ENCODE results near the gene PGAM2. TPM values are rescaled to one million over a fixed set of nuclear protein-coding genes. Genes with fewer than 3 reads are reported as not detected.

The PGAM2 gene
- not detected in 2 replicates for total RNA-seq

- no peak for DNase-seq (ENCODE audit: low read depth in 2 of 2)
Observed at GRCh38 chr7:44065431-44066110, at the start of gene PGAM2. PGAM2 (minus strand) TSS chr7:44065567; CDS start chr7:44065529, 38 bp downstream.

- no peak for DNase-seq (ENCODE audit: low read depth in 2 of 2)
Observed at GRCh38 chr7:44114586-44115310, 49.4 kb upstream of the PGAM2 start.

GRCh38 chr7:44113764-44114354, 48.5 kb upstream of the PGAM2 start:
- DNase-seq (ENCODE audit: low read depth in 2 of 2) = no peak

GRCh38 chr7:44112997-44113763, 47.8 kb upstream of the PGAM2 start:
- no peak for DNase-seq (ENCODE audit: low read depth in 2 of 2)

- no peak for DNase-seq (ENCODE audit: low read depth in 2 of 2)
Observed at GRCh38 chr7:44112231-44112996, 47.0 kb upstream of the PGAM2 start.

- DNase-seq (ENCODE audit: low read depth in 2 of 2) = no peak
Observed at GRCh38 chr7:44111761-44112160, 46.4 kb upstream of the PGAM2 start.

- DNase-seq (ENCODE audit: low read depth in 2 of 2) = no peak
Observed at GRCh38 chr7:44110719-44111635, 45.6 kb upstream of the PGAM2 start.

GRCh38 chr7:44109991-44110390, 44.6 kb upstream of the PGAM2 start:
- no peak for DNase-seq (ENCODE audit: low read depth in 2 of 2)

GRCh38 chr7:44108768-44109750, 43.7 kb upstream of the PGAM2 start:
- no peak for DNase-seq (ENCODE audit: low read depth in 2 of 2)

GRCh38 chr7:44107961-44108767, 42.8 kb upstream of the PGAM2 start:
- no peak for DNase-seq (ENCODE audit: low read depth in 2 of 2)

- DNase-seq (ENCODE audit: low read depth in 2 of 2) = no peak
Observed at GRCh38 chr7:44107116-44107960, 42.0 kb upstream of the PGAM2 start.

- no peak for DNase-seq (ENCODE audit: low read depth in 2 of 2)
Observed at GRCh38 chr7:44106311-44107065, 41.1 kb upstream of the PGAM2 start.

GRCh38 chr7:44105832-44106231, 40.5 kb upstream of the PGAM2 start:
- DNase-seq (ENCODE audit: low read depth in 2 of 2) = no peak

GRCh38 chr7:44104860-44105771, 39.7 kb upstream of the PGAM2 start:
- DNase-seq (ENCODE audit: low read depth in 2 of 2) = peak in 1 of 2 donors; percentile 36

Measured in dermis microvascular lymphatic vessel endothelial cell (primary cell).